Liver (tissue), 9 donors: Measurements from ENCODE around the gene TREH. TPM values are rescaled to one million over a fixed set of nuclear protein-coding genes. Genes with fewer than 3 reads are reported as not detected.

Experiments
- DNase-seq: peaks from one replicate; pipeline ENCODE4 v3.0.0-alpha.2; 2017; ENCODE audit warnings: low spot score
- H3K27ac ChIP-seq, 2 donors: one replicate each; pipeline ENCODE4 v1.7.0; 2013; ENCODE audit warnings: inconsistent platforms in 2 of 2, low read length in 2 of 2, control low read depth in 1 of 2, low read depth in 1 of 2, mild to moderate bottlenecking in 1 of 2
- H3K27me3 ChIP-seq, 4 donors: one replicate each; pipeline versions ENCODE4 v1.6.1 to v1.7.0; 2013; ENCODE audit warnings: low read length in 3 of 4, inconsistent platforms in 1 of 4, mild to moderate bottlenecking in 1 of 4, moderate library complexity in 1 of 4; ENCODE audit not compliant: control insufficient read depth in 4 of 4, insufficient read depth in 4 of 4
- H3K36me3 ChIP-seq, 4 donors: one replicate each; pipeline versions ENCODE4 v1.6.1 to v1.7.0; 2013; ENCODE audit warnings: low read length in 3 of 4, mild to moderate bottlenecking in 3 of 4, low read depth in 1 of 4, moderate library complexity in 1 of 4; ENCODE audit not compliant: control insufficient read depth in 4 of 4, insufficient read depth in 3 of 4
- H3K4me1 ChIP-seq, 4 donors: one replicate each; pipeline versions ENCODE4 v1.6.1 to v1.7.0; 2013; ENCODE audit warnings: low read length in 3 of 4, mild to moderate bottlenecking in 3 of 4, moderate library complexity in 1 of 4; ENCODE audit not compliant: control insufficient read depth in 4 of 4, insufficient read depth in 4 of 4
- H3K4me3 ChIP-seq, 3 donors: one replicate each; pipeline versions ENCODE4 v1.6.1 to v1.7.0; 2013; ENCODE audit warnings: low read length in 3 of 3, control low read depth in 1 of 3, low read depth in 1 of 3, mild to moderate bottlenecking in 1 of 3
- H3K9ac ChIP-seq, 2 donors: one replicate each; pipeline ENCODE4 v1.7.0; 2013; ENCODE audit warnings: low read length in 2 of 2, mild to moderate bottlenecking in 2 of 2, moderate library complexity in 2 of 2, control low read depth in 1 of 2, low read depth in 1 of 2
- H3K9me3 ChIP-seq, 4 donors: one replicate each; pipeline versions ENCODE4 v1.6.1 to v1.7.0; 2013; ENCODE audit warnings: low read length in 3 of 4; ENCODE audit not compliant: control insufficient read depth in 4 of 4
- ATF3 ChIP-seq: IDR thresholded peaks from 2 replicates; pipeline ENCODE4 v1.6.1; 2016; ENCODE audit warnings: antibody characterized with exemption
- CTCF ChIP-seq: fragments of 150-350 bp; IDR thresholded peaks from 2 replicates; pipeline ENCODE4 v1.5.1; 2017; ENCODE audit warnings: improper control_type of control experiment, low read depth, low read length; ENCODE audit not compliant: missing input control
- EGR1 ChIP-seq, 2 donors: IDR thresholded peaks; 2 replicates each; pipeline ENCODE4 v1.6.1; 2016 to 2018; ENCODE audit warnings: antibody characterized with exemption in 2 of 2, low read depth in 2 of 2
- FOXA2 ChIP-seq: IDR thresholded peaks from 2 replicates; pipeline ENCODE4 v1.6.1; 2016; ENCODE audit warnings: antibody characterized with exemption
- GABPA ChIP-seq, 2 donors: IDR thresholded peaks in 1 of 2; conservative IDR thresholded peaks in 1 of 2; 2 replicates each; pipeline ENCODE4 v1.6.1; 2016; ENCODE audit warnings: antibody characterized with exemption in 2 of 2, mild to moderate bottlenecking in 1 of 2, moderate library complexity in 1 of 2
- HNF4A ChIP-seq, 2 donors: conservative IDR thresholded peaks; 2 replicates each; pipeline ENCODE4 v1.6.1; 2016; ENCODE audit warnings: antibody characterized with exemption in 2 of 2, mild to moderate bottlenecking in 2 of 2
- HNF4G ChIP-seq: IDR thresholded peaks from 2 replicates; pipeline ENCODE4 v1.6.1; 2016; ENCODE audit warnings: antibody characterized with exemption
- JUND ChIP-seq, 2 donors: IDR thresholded peaks; 2 replicates each; pipeline ENCODE4 v1.6.1; 2016; ENCODE audit warnings: antibody characterized with exemption in 2 of 2
- MAX ChIP-seq: IDR thresholded peaks from 2 replicates; pipeline ENCODE4 v1.6.1; 2016; ENCODE audit warnings: antibody characterized with exemption
- NR2F2 ChIP-seq: IDR thresholded peaks from 2 replicates; pipeline ENCODE4 v1.6.1; 2016; ENCODE audit warnings: antibody characterized with exemption
- RAD21 ChIP-seq, 2 donors: IDR thresholded peaks; 2 replicates each; pipeline ENCODE4 v1.6.1; 2016; ENCODE audit warnings: antibody characterized with exemption in 2 of 2, mild to moderate bottlenecking in 2 of 2
- REST ChIP-seq: IDR thresholded peaks from 2 replicates; pipeline ENCODE4 v1.6.1; 2016; ENCODE audit warnings: antibody characterized with exemption, mild to moderate bottlenecking
- RXRA ChIP-seq, 2 donors: IDR thresholded peaks; 2 replicates each; pipeline ENCODE4 v1.6.1; 2017 to 2018; ENCODE audit warnings: antibody characterized with exemption in 2 of 2, mild to moderate bottlenecking in 1 of 2
- SP1 ChIP-seq: IDR thresholded peaks from 2 replicates; pipeline ENCODE4 v1.6.1; 2018; ENCODE audit warnings: antibody characterized with exemption, mild to moderate bottlenecking
- TAF1 ChIP-seq: conservative IDR thresholded peaks from 2 replicates; pipeline ENCODE4 v1.6.1; 2016; ENCODE audit warnings: antibody characterized with exemption, mild to moderate bottlenecking
- YY1 ChIP-seq: IDR thresholded peaks from 2 replicates; pipeline ENCODE4 v1.6.1; 2016; ENCODE audit warnings: antibody characterized with exemption, mild to moderate bottlenecking
- ZBTB33 ChIP-seq: IDR thresholded peaks from 2 replicates; pipeline ENCODE4 v1.6.1; 2016; ENCODE audit warnings: antibody characterized with exemption
- WGBS: extraction: QIAGEN DNeasy Blood & Tissue Kit; methylation state at CpG from one replicate; pipeline ENCODE4 v1.1.7; 2013; 5-methylcytosine and 5-hydroxymethylcytosine counted together
- polyA plus RNA-seq, 2 donors: library from polyadenylated mRNA; stranded (reverse) in 1 of 2; unstranded in 1 of 2; fragments of 200-250 nt in 1 of 2; fragments of >200 nt in 1 of 2; fragmentation: Nextera tagmentation in 1 of 2; extraction: Ambion mirVana in 1 of 2; gene quantifications; one replicate each; pipeline versions ENCODE4 v1.2.1 to v1.2.3, GENCODE V29; 2013 to 2015
- total RNA-seq, 2 donors: library from RNA; depleted of rRNA; stranded (reverse); fragments of >200 nt; gene quantifications; one replicate each; pipeline ENCODE4 v1.2.3, GENCODE V29; 2014
- donor health status: healthy.
- donor health status: healthy.
- donor health status: healthy.
- donor health status: healthy.
- donor health status: healthy.

The TREH gene
- total and polyA plus RNA-seq, 4 donors: 0.50 to 1.2 (median 0.84) TPM; not detected in 1

GRCh38 chr11:118696673-118697226 lies 17.3 kb upstream of the TREH start:
- Histone ChIP-seq H3K4me1 (no peaks in the 10 kb centered on the region), H3K9ac (no peak overlapping the region), H3K9me3 (no peaks in the 10 kb centered on the region), H3K36me3 (no peaks in the 10 kb centered on the region), H3K27ac (no peak overlapping the region), H3K4me3 (no peak overlapping the region), H3K27me3 (no peaks in the 10 kb centered on the region)
- TF ChIP-seq HNF4A (conservative IDR thresholded peaks at IDR 0.05): no peak
- TF ChIP-seq SP1: no peak
- no peak for TF ChIP-seq REST
- no peak for TF ChIP-seq ATF3
- no peak for TF ChIP-seq ZBTB33
- no peak for TF ChIP-seq JUND (IDR thresholded peaks at IDR 0.05)
- TF ChIP-seq RXRA (IDR thresholded peaks at IDR 0.05): no peak
- TF ChIP-seq EGR1 (IDR thresholded peaks at IDR 0.05; ENCODE audit: low read depth in 2 of 2): no peak
- TF ChIP-seq CTCF: no peak
- TF ChIP-seq YY1: no peak
- no peak for TF ChIP-seq MAX
- TF ChIP-seq TAF1: no peak
- no peak for TF ChIP-seq FOXA2
- no peak for TF ChIP-seq GABPA (IDR thresholded peaks at IDR 0.05 in 1 of 2, conservative IDR thresholded peaks at IDR 0.05 in 1 of 2)
- no peak for TF ChIP-seq HNF4G
- TF ChIP-seq RAD21 (IDR thresholded peaks at IDR 0.05): no peak
- no peak for TF ChIP-seq NR2F2
- 95% methylated on average over 7 of the region's 7 CpGs for WGBS
- DNase-seq: no peak
